ENCODE results near the gene ANKRD40. TPM values are rescaled to one million over a fixed set of nuclear protein-coding genes. Genes with fewer than 3 reads are reported as not detected.

ANKRD40 gene
- total RNA-seq, 1 experiment from 2014 or later = 72.0 TPM

GRCh38 chr17:50682441-50682840, 25.3 kb downstream of the ANKRD40 start:
- BruUV-seq (replicated peaks) = no TSS peak
- Histone ChIP-seq H3K4me2 (ENCODE audit: low read length) (no peak overlapping the region), H3K27ac (ENCODE audit: low read depth, low read length) (no peak overlapping the region), H3K9me2 (ENCODE audit: insufficient read depth) (no peaks in the 10 kb centered on the region), H3K4me1 (ENCODE audit: control insufficient read depth in 1 of 2, insufficient read depth in 2 of 2, low read length in 2 of 2) (peaks cover 57 to 73% of the 10 kb centered on the region in 2 experiments), H3K9ac (ENCODE audit: low read length) (no peak overlapping the region), H3K4me3 (replicated peaks in 1 of 2; ENCODE audit: low read depth in 1 of 2, low read length in 2 of 2) (no peak overlapping the region), H3K79me2 (ENCODE audit: insufficient read depth, low read length) (no peaks in the 10 kb centered on the region), H4K20me1 (ENCODE audit: insufficient read depth) (no peaks in the 10 kb centered on the region), H3K36me3 (ENCODE audit: control insufficient read depth in 1 of 2, insufficient read depth in 2 of 2, low read length in 2 of 2) (no peaks in the 10 kb centered on the region), H3K27me3 (ENCODE audit: insufficient read depth, low read length) (no peaks in the 10 kb centered on the region), H2AFZ (ENCODE audit: low read depth, low read length, poor library complexity, severe bottlenecking) (no peak overlapping the region), H3K9me3 (ENCODE audit: control insufficient read depth in 1 of 2, insufficient read depth in 1 of 2, low read depth in 1 of 2, low read length in 2 of 2) (no peaks in the 10 kb centered on the region)
- DNase-seq (ENCODE audit: low read depth, low spot score) = no peak
- intact Hi-C loops (cut with micrococcal nuclease) = no loop called here
- ChIA-PET POLR2A (interaction anchor here (1.3 kb wide), 1 partner anchor 43 kb away, joined by 3 read pairs; no protein-coding TSS in a partner anchor), CTCF (interaction anchor here (0.6 kb wide), 1 partner anchor 8 kb away, joined by 3 read pairs; no protein-coding TSS in a partner anchor), RAD21 (ENCODE audit: low non-redundant PET in 1 of 2, low total read pairs in 2 of 2, uncharacterized antibody in 2 of 2, unreplicated experiment in 2 of 2) (no interaction called here)
- ATAC-seq = no peak
- TF ChIP-seq, protein P1, sequence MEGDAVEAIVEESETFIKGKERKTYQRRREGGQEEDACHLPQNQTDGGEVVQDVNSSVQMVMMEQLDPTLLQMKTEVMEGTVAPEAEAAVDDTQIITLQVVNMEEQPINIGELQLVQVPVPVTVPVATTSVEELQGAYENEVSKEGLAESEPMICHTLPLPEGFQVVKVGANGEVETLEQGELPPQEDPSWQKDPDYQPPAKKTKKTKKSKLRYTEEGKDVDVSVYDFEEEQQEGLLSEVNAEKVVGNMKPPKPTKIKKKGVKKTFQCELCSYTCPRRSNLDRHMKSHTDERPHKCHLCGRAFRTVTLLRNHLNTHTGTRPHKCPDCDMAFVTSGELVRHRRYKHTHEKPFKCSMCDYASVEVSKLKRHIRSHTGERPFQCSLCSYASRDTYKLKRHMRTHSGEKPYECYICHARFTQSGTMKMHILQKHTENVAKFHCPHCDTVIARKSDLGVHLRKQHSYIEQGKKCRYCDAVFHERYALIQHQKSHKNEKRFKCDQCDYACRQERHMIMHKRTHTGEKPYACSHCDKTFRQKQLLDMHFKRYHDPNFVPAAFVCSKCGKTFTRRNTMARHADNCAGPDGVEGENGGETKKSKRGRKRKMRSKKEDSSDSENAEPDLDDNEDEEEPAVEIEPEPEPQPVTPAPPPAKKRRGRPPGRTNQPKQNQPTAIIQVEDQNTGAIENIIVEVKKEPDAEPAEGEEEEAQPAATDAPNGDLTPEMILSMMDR (IDR thresholded peaks at IDR 0.05 in 2 of 3, conservative IDR thresholded peaks at IDR 0.05 in 1 of 3; ENCODE audit: borderline replicate concordance in 1 of 3, insufficient read depth in 1 of 3, low read depth in 2 of 3, low read length in 2 of 3) = no peak
- 0 out of 2 replicates have a peak, but pooled peaks have one; percentile 19 for TF ChIP-seq CBX3 (IDR thresholded peaks at IDR 0.05; ENCODE audit: low read depth)

GRCh38 chr17:50681263-50682200, 26.2 kb downstream of the ANKRD40 start:
- Histone ChIP-seq H3K27ac (ENCODE audit: low read depth, low read length) (peak overlapping the region; percentile 29; the same call in 1 of the 2 replicates), H3K4me3 (replicated peaks in 1 of 2; ENCODE audit: low read depth in 1 of 2, low read length in 2 of 2) (no peak overlapping the region), H3K79me2 (ENCODE audit: insufficient read depth, low read length) (no peaks in the 10 kb centered on the region), H2AFZ (ENCODE audit: low read depth, low read length, poor library complexity, severe bottlenecking) (peak overlapping the region; percentile 52), H3K9me2 (ENCODE audit: insufficient read depth) (no peaks in the 10 kb centered on the region), H3K9ac (ENCODE audit: low read length) (peak overlapping the region; percentile 15; the same call in 1 of the 2 replicates), H3K27me3 (ENCODE audit: insufficient read depth, low read length) (no peaks in the 10 kb centered on the region), H4K20me1 (ENCODE audit: insufficient read depth) (no peaks in the 10 kb centered on the region), H3K9me3 (ENCODE audit: control insufficient read depth in 1 of 2, insufficient read depth in 1 of 2, low read depth in 1 of 2, low read length in 2 of 2) (no peaks in the 10 kb centered on the region), H3K4me1 (ENCODE audit: control insufficient read depth in 1 of 2, insufficient read depth in 2 of 2, low read length in 2 of 2) (peaks cover 50 to 72% of the 10 kb centered on the region in 2 experiments), H3K36me3 (ENCODE audit: control insufficient read depth in 1 of 2, insufficient read depth in 2 of 2, low read length in 2 of 2) (no peaks in the 10 kb centered on the region), H3K4me2 (ENCODE audit: low read length) (peak overlapping the region; percentile 53)
- ATAC-seq (peak; percentile 71), DNase-seq (ENCODE audit: low read depth, low spot score) (peak; percentile 73)
- intact Hi-C loops (cut with micrococcal nuclease) = loop anchor here (1.0 kb wide), 1 partner anchor 51 kb away; no protein-coding TSS in a partner anchor
- no TSS peak for BruUV-seq (replicated peaks)
- CTCF ChIA-PET = interaction anchor here (0.8 to 2.0 kb wide), 4 partner anchors 14 to 55 kb away, joined by 3 to 13 read pairs (median 4); no protein-coding TSS in a partner anchor
- POLR2A ChIA-PET = interaction anchor here (0.8 to 1.3 kb wide), 2 partner anchors 20 to 43 kb away, joined by 3 read pairs; no protein-coding TSS in a partner anchor
- RAD21 ChIA-PET (ENCODE audit: low non-redundant PET in 1 of 2, low total read pairs in 2 of 2, uncharacterized antibody in 2 of 2, unreplicated experiment in 2 of 2) = interaction anchor here in 1 of 2 experiments (1.5 kb wide), 1 partner anchor 51 kb away, joined by 7 read pairs; no protein-coding TSS in a partner anchor
- no peak for TF ChIP-seq ELF1 (IDR thresholded peaks at IDR 0.05; ENCODE audit: borderline replicate concordance, low read depth)
- 0 out of 2 replicates have a peak, but pooled peaks have one; percentile 10 for TF ChIP-seq SP1 (IDR thresholded peaks at IDR 0.05; ENCODE audit: low read depth)
- TF ChIP-seq ATF3 (IDR thresholded peaks at IDR 0.05) = no peak
- TF ChIP-seq YY1 (IDR thresholded peaks at IDR 0.05; ENCODE audit: extremely low read depth, insufficient replicate concordance, low read depth, low read length) = peak; percentile 81
- no peak for TF ChIP-seq FOSL1 (IDR thresholded peaks at IDR 0.05; ENCODE audit: low read depth)
- TF ChIP-seq EZH2phosphoT487 (IDR thresholded peaks at IDR 0.05; ENCODE audit: borderline replicate concordance) = no peak
- no peak for TF ChIP-seq POLR2A (IDR thresholded peaks at IDR 0.05; ENCODE audit: borderline replicate concordance, extremely low read depth, insufficient read depth, insufficient read length)
- no peak for TF ChIP-seq JUND (IDR thresholded peaks at IDR 0.05)
- peak; percentile 41; the same call in 1 of the 2 replicates for TF ChIP-seq POLR2AphosphoS5 (IDR thresholded peaks at IDR 0.05; ENCODE audit: low read depth, low read length)
- no peak for TF ChIP-seq REST (IDR thresholded peaks at IDR 0.05; ENCODE audit: low read depth)
